Measurements from ENCODE around the gene LSAMP. TPM values are rescaled to one million over a fixed set of nuclear protein-coding genes. Genes with fewer than 3 reads are reported as not detected.

The LSAMP gene
- polyA plus RNA-seq, 1 of the 3 experiments (the other 2 are of a cell fraction) = 6.6 TPM

GRCh38 chr3:115804713-115805119 lies 640.6 kb downstream of the LSAMP start (continued):
- no peak for TF ChIP-seq RXRA (IDR thresholded peaks at IDR 0.05; ENCODE audit: borderline replicate concordance, low read depth)
- no peak for TF ChIP-seq YY1 (IDR thresholded peaks at IDR 0.05; ENCODE audit: low read depth)
- no peak for TF ChIP-seq TAF1 (IDR thresholded peaks at IDR 0.05; ENCODE audit: borderline replicate concordance, low read depth, low read length)
- no peak for TF ChIP-seq FOXJ3 (CRISPR knock-in tag; IDR thresholded peaks at IDR 0.05)
- TF ChIP-seq POLR2AphosphoS5 (IDR thresholded peaks at IDR 0.05; ENCODE audit: low read depth, low read length) = no peak
- peak; percentile 62; the same call in 1 of the 2 replicates for TF ChIP-seq JUND (IDR thresholded peaks at IDR 0.05)
- no peak for TF ChIP-seq SIN3A (IDR thresholded peaks at IDR 0.05; ENCODE audit: borderline replicate concordance, low read depth, low read length)
- peak; percentile 25; the same call in 1 of the 2 replicates for TF ChIP-seq PBX3 (IDR thresholded peaks at IDR 0.05)
- TF ChIP-seq EP300 (IDR thresholded peaks at IDR 0.05; ENCODE audit: borderline replicate concordance in 1 of 2, low read depth in 1 of 2, low read length in 1 of 2) = peak in 1 of 2 experiments; percentile 43; a peak in 1 of 4 replicates
- no peak for TF ChIP-seq CTCF (IDR thresholded peaks at IDR 0.05)
- no peak for TF ChIP-seq ELF1 (IDR thresholded peaks at IDR 0.05)
- TF ChIP-seq RFX5 (IDR thresholded peaks at IDR 0.05; ENCODE audit: low read length) = no peak
- peak; percentile 73 for TF ChIP-seq TCF12 (IDR thresholded peaks at IDR 0.05)
- TF ChIP-seq EZH2phosphoT487 (IDR thresholded peaks at IDR 0.05; ENCODE audit: borderline replicate concordance, low read depth) = no peak
- 0 out of 2 replicates have a peak, but pooled peaks have one; percentile 20 for TF ChIP-seq MAX (IDR thresholded peaks at IDR 0.05; ENCODE audit: low read depth)
- TF ChIP-seq MEF2A (IDR thresholded peaks at IDR 0.05; ENCODE audit: borderline replicate concordance, low read depth) = no peak

- Histone ChIP-seq H3K9me3 (no peaks in the 10 kb centered on the region), H3K9me2 (no peaks in the 10 kb centered on the region), H3K4me3 (ENCODE audit: low read depth in 2 of 2, low read length in 1 of 2) (no peak overlapping the region), H3K4me2 (0 out of 2 replicates have a peak overlapping the region, but pooled peaks have one; percentile 11), H3K27me3 (ENCODE audit: insufficient read depth) (no peaks in the 10 kb centered on the region), H2AFZ (ENCODE audit: low read depth) (no peak overlapping the region), H4K20me1 (ENCODE audit: insufficient read depth) (no peaks in the 10 kb centered on the region), H3K79me2 (ENCODE audit: insufficient read depth) (no peaks in the 10 kb centered on the region), H3K9ac (peak overlapping the region; percentile 13; the same call in 1 of the 2 replicates), H3K4me1 (ENCODE audit: control insufficient read depth in 1 of 2, insufficient read depth in 2 of 2, low read depth in 1 of 2, low read length in 1 of 2) (peaks cover 2 to 20% of the 10 kb centered on the region in 2 experiments), H3F3A (replicated peaks; ENCODE audit: insufficient read depth) (peaks cover 15% of the 10 kb centered on the region), H3K36me3 (replicated peaks in 1 of 2; ENCODE audit: control insufficient read depth in 1 of 2, insufficient read depth in 2 of 2, low read length in 1 of 2) (no peaks in the 10 kb centered on the region), H3K27ac (ENCODE audit: low read depth in 2 of 2, low read length in 1 of 2) (peak overlapping the region in 1 of 2 experiments; percentile 92; a peak in 3 of 4 replicates)
- ChIA-PET POLR2A (interaction anchor here (0.7 kb wide), 1 partner anchor 16 kb away, joined by 3 read pairs; no protein-coding TSS in a partner anchor), CTCF (interaction anchor here (1.1 to 6.6 kb wide), 6 partner anchors 9 to 586 kb away, joined by 3 to 35 read pairs (median 4); no protein-coding TSS in a partner anchor)
- WGBS (ENCODE audit: low lambda C conversion rate) = 97% methylated on average over 2 of the region's 2 CpGs
- DNase-seq = no peak
- TF ChIP-seq CTCF (IDR thresholded peaks at IDR 0.05) = no peak
- no peak for TF ChIP-seq FOSL2 (IDR thresholded peaks at IDR 0.05; ENCODE audit: borderline replicate concordance, low read depth)
- TF ChIP-seq TEAD4 (IDR thresholded peaks at IDR 0.05; ENCODE audit: borderline replicate concordance, insufficient read depth) = no peak
- no peak for TF ChIP-seq MXI1 (IDR thresholded peaks at IDR 0.05; ENCODE audit: low read depth, low read length)
- no peak for TF ChIP-seq ZBTB33 (IDR thresholded peaks at IDR 0.05; ENCODE audit: borderline replicate concordance, low read depth)
- no peak for TF ChIP-seq RFX5 (IDR thresholded peaks at IDR 0.05; ENCODE audit: low read length)
- no peak for TF ChIP-seq RCOR1 (IDR thresholded peaks at IDR 0.05; ENCODE audit: low read length)
- TF ChIP-seq TCF12 (IDR thresholded peaks at IDR 0.05) = no peak
- TF ChIP-seq POLR2AphosphoS5 (IDR thresholded peaks at IDR 0.05; ENCODE audit: low read depth, low read length) = no peak
- no peak for TF ChIP-seq FOXM1 (IDR thresholded peaks at IDR 0.05; ENCODE audit: low read depth)
- no peak for TF ChIP-seq SIN3A (IDR thresholded peaks at IDR 0.05; ENCODE audit: borderline replicate concordance, low read depth, low read length)
- TF ChIP-seq CHD2 (IDR thresholded peaks at IDR 0.05; ENCODE audit: low read length, partially characterized antibody) = no peak
- TF ChIP-seq USF2 (IDR thresholded peaks at IDR 0.05; ENCODE audit: borderline replicate concordance, low read depth, low read length) = no peak
These were observed 641.1 kb downstream of the LSAMP start for GRCh38 chr3:115804200-115804599.

Data from SK-N-SH (cell line).